LoVo (cell line): Measurements from ENCODE around the gene ADAM22.
"Not testable (repeated sequence)": the region's sequence is repeated elsewhere in the genome, so short reads cannot be mapped to it uniquely, and the experiment has no call there.

Experiments used
- DNase-seq: peaks from one replicate; pipeline ENCODE4 v3.0.0-alpha.2; 2016; ENCODE audit warnings: low spot score

Gene ADAM22

GRCh38 chr7:88109612-88110011, 175.6 kb downstream of the ADAM22 start:
- no peak for DNase-seq

- DNase-seq = peak; percentile 67
These were observed 177.2 kb downstream of the ADAM22 start for GRCh38 chr7:88111140-88111743.

GRCh38 chr7:88111954-88112471, 178.0 kb downstream of the ADAM22 start:
- DNase-seq = no peak

- no peak for DNase-seq
These were observed 181.3 kb downstream of the ADAM22 start for GRCh38 chr7:88115258-88115796.

- DNase-seq = no peak
These were observed 181.8 kb downstream of the ADAM22 start for GRCh38 chr7:88115816-88116215.

GRCh38 chr7:88116235-88116795, 182.3 kb downstream of the ADAM22 start:
- DNase-seq = no peak

- no peak for DNase-seq
These were observed 183.3 kb downstream of the ADAM22 start for GRCh38 chr7:88117325-88117724.

- no peak for DNase-seq
These were observed 187.3 kb downstream of the ADAM22 start for GRCh38 chr7:88121335-88121734.

- no peak for DNase-seq
These were observed 193.7 kb downstream of the ADAM22 start for GRCh38 chr7:88127637-88128290.

GRCh38 chr7:88132725-88133124, 198.7 kb downstream of the ADAM22 start:
- no peak for DNase-seq

GRCh38 chr7:88140947-88141346, 206.9 kb downstream of the ADAM22 start:
- DNase-seq = peak; percentile 53

GRCh38 chr7:88141479-88141878, 207.4 kb downstream of the ADAM22 start:
- no peak for DNase-seq

GRCh38 chr7:88141953-88142352, 207.9 kb downstream of the ADAM22 start:
- no peak for DNase-seq

GRCh38 chr7:88146616-88147015, 212.6 kb downstream of the ADAM22 start:
- no peak for DNase-seq

- DNase-seq = no peak
These were observed 213.3 kb downstream of the ADAM22 start for GRCh38 chr7:88147341-88147740.

GRCh38 chr7:88147949-88148348, 213.9 kb downstream of the ADAM22 start:
- DNase-seq = no peak

GRCh38 chr7:88150033-88150432, 216.0 kb downstream of the ADAM22 start:
- no peak for DNase-seq

GRCh38 chr7:88151119-88151790, 217.2 kb downstream of the ADAM22 start:
- no peak for DNase-seq

- DNase-seq = no peak
These were observed 219.3 kb downstream of the ADAM22 start for GRCh38 chr7:88153378-88153777.

GRCh38 chr7:88155756-88156155, 221.7 kb downstream of the ADAM22 start:
- no peak for DNase-seq

- no peak for DNase-seq
These were observed 222.3 kb downstream of the ADAM22 start for GRCh38 chr7:88156356-88156755.

GRCh38 chr7:88159741-88160140, 225.7 kb downstream of the ADAM22 start:
- DNase-seq = not testable (repeated sequence)

GRCh38 chr7:88165697-88166096, 231.6 kb downstream of the ADAM22 start:
- no peak for DNase-seq
